Kasumi-1 (cell line): ENCODE results near the gene METTL22.

ENCODE experiments used
- DNase-seq, 2 experiments: peaks; one replicate each; lab custom pipeline; 2025; lab: John Stamatoyannopoulos, UW

The METTL22 gene

DNA sequence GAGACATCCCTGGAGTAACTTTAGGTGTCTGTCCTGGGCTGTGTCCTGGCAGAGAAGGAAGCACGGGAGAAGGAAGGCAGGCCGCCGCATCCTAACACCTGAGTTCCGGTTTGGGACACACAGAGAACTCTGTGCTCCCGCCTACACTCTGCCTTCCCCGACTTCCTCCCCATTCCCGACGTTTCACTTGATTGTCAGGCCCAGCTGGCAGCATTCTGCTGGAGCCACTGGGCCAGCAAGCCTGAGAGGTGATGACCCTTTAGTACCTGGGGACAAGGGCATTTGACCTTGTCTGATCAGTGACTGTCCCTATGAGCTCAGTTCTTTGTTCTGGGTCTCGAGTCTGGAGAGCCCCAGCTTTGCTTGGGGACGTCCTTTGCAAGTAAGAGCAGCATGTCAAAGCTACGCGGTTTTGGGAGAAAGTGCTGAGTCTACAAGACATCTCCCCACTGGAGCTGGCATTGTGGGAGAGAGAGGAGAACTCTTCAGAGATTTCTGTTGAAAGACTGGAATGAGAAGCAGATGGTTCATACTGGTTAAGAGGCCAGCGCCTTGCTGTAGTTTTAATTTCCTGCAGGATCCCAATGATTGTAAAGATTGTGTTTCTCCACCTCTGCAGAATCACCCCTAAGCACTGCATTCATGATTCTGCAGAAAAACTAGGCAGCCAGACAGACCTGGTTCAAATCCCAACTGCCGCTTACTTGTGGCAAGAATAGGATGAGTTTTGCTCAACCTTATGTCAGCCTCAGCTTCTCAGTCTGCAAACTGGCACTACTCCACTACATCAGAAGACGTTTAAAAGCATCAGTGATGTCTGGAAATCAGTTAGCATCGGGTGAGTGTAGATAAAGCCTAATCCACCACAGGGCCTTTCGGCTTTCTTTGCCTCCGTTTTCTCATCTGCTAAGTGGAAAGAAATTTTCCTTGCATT lies 73.6 kb downstream of the METTL22 start:
- no peak for DNase-seq

DNA sequence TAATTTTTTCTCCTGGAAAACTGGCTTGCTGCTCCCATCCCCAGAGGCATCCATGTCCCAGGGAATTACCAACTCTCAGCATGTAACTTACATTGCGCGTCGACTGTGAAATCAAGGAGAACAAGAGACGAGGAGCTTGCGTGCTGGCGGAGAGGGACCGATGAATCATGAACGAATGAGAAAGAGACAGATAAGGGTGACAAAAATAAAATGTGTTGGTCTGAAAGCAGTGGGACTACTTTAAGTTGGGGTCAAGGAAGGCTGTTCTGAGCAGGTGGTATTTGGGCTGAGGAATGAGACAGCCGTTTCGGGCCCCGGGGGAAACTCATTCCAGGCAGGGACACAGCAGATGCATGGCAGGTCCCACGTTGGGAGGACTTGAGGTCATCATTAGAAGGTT lies 75.4 kb downstream of the METTL22 start:
- DNase-seq, result no peak

DNA sequence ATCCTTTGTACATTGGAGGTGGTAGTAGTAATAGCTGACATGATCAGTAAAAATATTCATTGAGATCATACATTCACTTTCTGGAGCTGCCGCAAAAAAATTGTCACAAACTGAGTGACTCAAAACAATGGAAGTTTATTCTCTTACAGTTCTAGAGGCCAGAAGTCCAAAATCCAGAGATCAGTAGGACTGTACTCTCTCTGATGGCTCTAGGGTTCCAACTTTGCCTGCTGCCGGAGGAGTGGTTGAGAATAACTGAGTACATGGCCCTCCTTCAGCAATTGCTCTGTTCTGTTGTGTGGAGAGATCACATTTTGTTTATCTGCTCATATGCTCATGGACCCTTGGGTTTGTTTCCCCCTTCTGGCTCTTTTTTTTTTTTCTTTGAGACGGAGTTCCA lies 76.5 kb downstream of the METTL22 start:
- DNase-seq, result no peak
